Measurements from ENCODE around the gene TACR1. TPM values are rescaled to one million over a fixed set of nuclear protein-coding genes. Genes with fewer than 3 reads are reported as not detected.
"Not testable (repeated sequence)": the region's sequence is repeated elsewhere in the genome, so short reads cannot be mapped to it uniquely, and the experiment has no call there.

TACR1 gene, protein sequence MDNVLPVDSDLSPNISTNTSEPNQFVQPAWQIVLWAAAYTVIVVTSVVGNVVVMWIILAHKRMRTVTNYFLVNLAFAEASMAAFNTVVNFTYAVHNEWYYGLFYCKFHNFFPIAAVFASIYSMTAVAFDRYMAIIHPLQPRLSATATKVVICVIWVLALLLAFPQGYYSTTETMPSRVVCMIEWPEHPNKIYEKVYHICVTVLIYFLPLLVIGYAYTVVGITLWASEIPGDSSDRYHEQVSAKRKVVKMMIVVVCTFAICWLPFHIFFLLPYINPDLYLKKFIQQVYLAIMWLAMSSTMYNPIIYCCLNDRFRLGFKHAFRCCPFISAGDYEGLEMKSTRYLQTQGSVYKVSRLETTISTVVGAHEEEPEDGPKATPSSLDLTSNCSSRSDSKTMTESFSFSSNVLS
- not detected for total RNA-seq
- not detected for polyA plus RNA-seq

GRCh38 chr2:75199428-75200011 lies at the start of gene TACR1:
TSS of gene TACR1 (minus strand) at chr2:75199520. CDS start at chr2:75198934, 586 bp downstream.
- peaks cover 0 to 20% (median 3%) of the 10 kb centered on the region in 5 donors for H3K9me3 Mint-ChIP-seq
- H3K27ac ChIP-seq (ENCODE audit: low read depth, low read length) = no peak within 1 kb of the TSS
- peaks cover 39 to 76% of the 10 kb centered on the region in 2 donors for H3K27me3 Mint-ChIP-seq
- no peaks in the 10 kb centered on the region for H3K4me1 ChIP-seq (ENCODE audit: insufficient read depth, low read length)
- H3K9me3 ChIP-seq (ENCODE audit: low read length) = no peaks in the 10 kb centered on the region
- ChIA-PET POLR2A (no interaction called here), CTCF (interaction anchor here (1.3 kb wide), 1 partner anchor 12 kb away, joined by 5 read pairs; no protein-coding TSS in a partner anchor)
- peak in 4 of 5 donors; percentile 11 to 49 (median 20) for DNase-seq
- no peaks in the 10 kb centered on the region for H3K36me3 ChIP-seq (ENCODE audit: insufficient read depth, low read length)
- H3K27ac Mint-ChIP-seq = peak within 1 kb of the TSS in 1 of 8 donors; percentile 50
- peak within 1 kb of the TSS in 6 of 7 donors; percentile 27 to 69 (median 46) for H3K4me3 Mint-ChIP-seq
- peaks cover 0 to 23% (median 2%) of the 10 kb centered on the region in 3 donors for H3K4me1 Mint-ChIP-seq
- no peak within 1 kb of the TSS for H3K4me3 ChIP-seq (ENCODE audit: low read length)
- H3K36me3 Mint-ChIP-seq = no peaks in the 10 kb centered on the region
- H3K27me3 ChIP-seq (ENCODE audit: insufficient read depth, low read length, poor library complexity, severe bottlenecking) = peaks cover 7% of the 10 kb centered on the region

DNA sequence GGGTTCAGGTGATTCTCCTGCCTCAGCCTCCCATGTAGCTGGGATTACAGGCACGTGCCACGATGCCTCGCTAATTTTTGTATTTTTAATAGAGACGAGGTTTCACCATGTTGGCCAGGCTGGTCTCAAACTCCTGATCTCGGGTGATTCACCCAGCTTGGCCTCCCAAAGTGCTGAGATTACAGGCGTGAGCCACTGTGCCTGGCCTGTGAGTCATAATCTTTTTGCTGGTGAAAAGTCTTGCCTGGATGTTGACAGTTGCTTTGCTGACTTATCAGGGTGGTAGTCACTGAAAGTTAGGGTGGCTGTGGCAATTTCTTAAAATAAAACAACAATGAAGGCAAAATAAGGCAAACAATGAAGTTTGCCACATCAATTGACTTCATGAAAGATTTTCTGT lies 49.3 kb upstream of the TACR1 start:
- not testable (repeated sequence) for H3K36me3 Mint-ChIP-seq, H3K4me3 Mint-ChIP-seq

DNA sequence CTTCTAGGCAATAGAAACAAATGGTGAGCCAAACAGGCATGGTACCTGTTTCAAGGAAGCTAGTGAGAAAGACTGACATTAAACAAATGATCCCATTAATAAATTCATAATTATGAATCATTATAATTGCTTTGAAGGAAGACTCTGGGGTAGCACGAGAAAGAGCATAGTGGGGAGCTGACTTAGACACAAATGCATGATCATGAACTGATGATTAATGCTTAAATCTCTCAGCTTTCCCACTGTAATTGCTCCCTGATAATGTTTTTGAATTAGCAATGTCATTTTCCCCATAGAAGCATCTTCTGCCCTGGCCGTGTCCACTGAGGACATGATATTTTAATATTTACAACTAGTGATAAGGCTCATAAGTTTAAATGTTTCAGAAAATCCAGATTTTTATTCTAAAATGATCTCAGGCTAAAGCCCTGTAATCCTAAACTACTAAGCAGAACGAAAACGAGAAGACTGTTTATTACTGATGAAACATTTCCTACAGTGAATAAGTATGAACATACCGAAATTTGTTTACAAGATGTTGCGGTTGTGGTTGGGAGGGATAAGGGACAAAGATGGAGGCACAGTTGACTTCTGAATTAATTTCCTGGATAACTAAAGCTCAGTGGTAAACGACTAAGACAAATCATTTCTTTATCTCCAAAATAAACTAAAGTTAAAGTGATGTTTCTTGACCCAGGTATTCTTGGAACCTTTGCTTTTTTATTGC lies 47.3 kb upstream of the TACR1 start:
- no peak overlapping the region for H3K4me3 Mint-ChIP-seq
- Histone ChIP-seq H3K27me3 (ENCODE audit: insufficient read depth, low read length, poor library complexity, severe bottlenecking) (no peaks in the 10 kb centered on the region), H3K4me1 (ENCODE audit: insufficient read depth, low read length) (no peaks in the 10 kb centered on the region), H3K36me3 (ENCODE audit: insufficient read depth, low read length) (no peaks in the 10 kb centered on the region), H3K27ac (ENCODE audit: low read depth, low read length) (no peak overlapping the region), H3K4me3 (ENCODE audit: low read length) (no peak overlapping the region), H3K9me3 (ENCODE audit: low read length) (no peaks in the 10 kb centered on the region)
- ChIA-PET CTCF (no interaction called here), POLR2A (no interaction called here)
- no peaks in the 10 kb centered on the region for H3K4me1 Mint-ChIP-seq
- H3K27ac Mint-ChIP-seq = peak overlapping the region in 1 of 8 donors; percentile 4
- peaks cover 2 to 14% of the 10 kb centered on the region in 2 donors for H3K27me3 Mint-ChIP-seq
- no peak for DNase-seq
- peaks cover 7 to 32% (median 13%) of the 10 kb centered on the region in 5 donors for H3K9me3 Mint-ChIP-seq
- no peaks in the 10 kb centered on the region for H3K36me3 Mint-ChIP-seq

More for the DNA sequence above, 49.3 kb upstream of the TACR1 start:
- H3K9me3 ChIP-seq (ENCODE audit: low read length); H3K4me3 ChIP-seq (ENCODE audit: low read length); CTCF ChIA-PET; H3K27ac Mint-ChIP-seq; H3K27ac ChIP-seq (ENCODE audit: low read depth, low read length); DNase-seq; POLR2A ChIA-PET; H3K27me3 ChIP-seq (ENCODE audit: insufficient read depth, low read length, poor library complexity, severe bottlenecking); H3K36me3 ChIP-seq (ENCODE audit: insufficient read depth, low read length); H3K4me1 Mint-ChIP-seq; H3K4me1 ChIP-seq (ENCODE audit: insufficient read depth, low read length): not testable (repeated sequence)
- peaks cover 2 to 19% (median 8%) of the 10 kb centered on the region in 5 donors for H3K9me3 Mint-ChIP-seq
- H3K27me3 Mint-ChIP-seq = peaks cover 2 to 11% of the 10 kb centered on the region in 2 donors

- CTCF ChIA-PET = no interaction called here
Observed at GRCh38 chr2:75243219-75243618, 43.9 kb upstream of the TACR1 start.

DNA sequence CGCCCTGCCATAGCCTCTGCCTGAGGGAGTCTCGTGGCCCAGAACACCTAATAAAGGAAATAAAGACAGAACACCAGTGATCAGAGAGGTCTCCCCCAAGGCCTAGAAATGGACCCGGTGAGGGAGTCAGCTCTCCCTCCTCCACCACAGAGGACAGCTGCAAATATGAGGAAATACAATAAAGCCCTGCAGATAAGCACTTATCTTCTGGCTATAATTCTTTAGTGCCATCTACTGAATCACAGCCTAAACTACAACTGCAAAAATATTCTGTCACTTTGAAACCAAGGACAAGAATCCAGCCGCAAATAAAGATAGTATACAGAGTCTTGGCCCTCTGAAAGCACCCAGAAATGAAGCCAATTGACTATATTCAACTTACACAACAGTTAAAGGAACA lies 42.4 kb upstream of the TACR1 start:
- no peaks in the 10 kb centered on the region for H3K9me3 ChIP-seq (ENCODE audit: low read length)
- Mint-ChIP-seq H3K9me3 (peaks cover 7 to 22% (median 11%) of the 10 kb centered on the region in 5 donors), H3K27me3 (peaks cover 2 to 15% of the 10 kb centered on the region in 2 donors), H3K36me3 (no peaks in the 10 kb centered on the region), H3K27ac (no peak overlapping the region), H3K4me1 (no peaks in the 10 kb centered on the region), H3K4me3 (no peak overlapping the region)
- ChIA-PET CTCF (no interaction called here), POLR2A (no interaction called here)
- no peak for DNase-seq
- H3K27me3 ChIP-seq (ENCODE audit: insufficient read depth, low read length, poor library complexity, severe bottlenecking) = no peaks in the 10 kb centered on the region
- no peaks in the 10 kb centered on the region for H3K4me1 ChIP-seq (ENCODE audit: insufficient read depth, low read length)
- no peak overlapping the region for H3K27ac ChIP-seq (ENCODE audit: low read depth, low read length)
- H3K4me3 ChIP-seq (ENCODE audit: low read length) = no peak overlapping the region
- no peaks in the 10 kb centered on the region for H3K36me3 ChIP-seq (ENCODE audit: insufficient read depth, low read length)

More at GRCh38 chr2:75243219-75243618, 43.9 kb upstream of the TACR1 start:
- Histone ChIP-seq H3K9me3 (ENCODE audit: low read length) (no peaks in the 10 kb centered on the region), H3K27me3 (ENCODE audit: insufficient read depth, low read length, poor library complexity, severe bottlenecking) (no peaks in the 10 kb centered on the region), H3K4me1 (ENCODE audit: insufficient read depth, low read length) (no peaks in the 10 kb centered on the region), H3K36me3 (ENCODE audit: insufficient read depth, low read length) (no peaks in the 10 kb centered on the region), H3K27ac (ENCODE audit: low read depth, low read length) (no peak overlapping the region), H3K4me3 (ENCODE audit: low read length) (no peak overlapping the region)
- Mint-ChIP-seq H3K4me1 (no peaks in the 10 kb centered on the region), H3K27ac (no peak overlapping the region), H3K36me3 (no peaks in the 10 kb centered on the region), H3K27me3 (peaks cover 2 to 14% of the 10 kb centered on the region in 2 donors), H3K4me3 (no peak overlapping the region), H3K9me3 (peaks cover 7 to 24% (median 11%) of the 10 kb centered on the region in 5 donors)
- DNase-seq = no peak
- POLR2A ChIA-PET = no interaction called here

DNA sequence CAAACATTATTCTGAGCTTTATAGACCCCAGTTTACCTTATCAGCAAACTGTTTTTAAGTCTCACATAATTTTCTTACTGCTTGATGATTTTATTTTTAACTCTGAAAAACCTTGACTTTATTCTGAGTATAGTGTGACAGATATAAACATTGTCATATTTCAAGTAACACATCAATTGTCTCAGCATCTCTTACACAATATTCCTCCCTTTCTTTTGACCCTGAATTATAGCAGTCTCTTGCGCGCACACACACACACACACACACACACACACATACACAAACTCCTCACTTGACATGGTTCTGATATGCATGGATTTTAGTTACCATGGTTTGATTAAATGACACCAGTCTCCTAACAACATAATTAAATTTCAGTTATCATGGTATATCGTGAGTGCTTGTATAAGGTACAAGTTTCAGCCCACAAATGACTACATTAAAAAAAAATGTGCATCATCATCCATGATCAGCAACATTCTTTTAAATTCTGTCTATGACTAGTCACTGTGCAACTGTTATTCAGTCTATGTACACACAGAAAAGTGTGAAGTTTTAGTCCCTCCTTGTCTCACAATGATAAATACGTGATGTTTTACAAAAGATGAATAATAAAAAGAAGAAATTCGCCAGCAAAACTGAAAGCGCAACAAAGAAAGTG lies 39.5 kb upstream of the TACR1 start:
- H3K9me3 Mint-ChIP-seq = peaks cover 0 to 22% (median 11%) of the 10 kb centered on the region in 5 donors
- peaks cover 0 to 6% of the 10 kb centered on the region in 2 donors for H3K27me3 Mint-ChIP-seq
- H3K4me1 Mint-ChIP-seq = no peaks in the 10 kb centered on the region
- H3K27ac Mint-ChIP-seq = no peak overlapping the region
- no peak for DNase-seq
- H3K27ac ChIP-seq (ENCODE audit: low read depth, low read length) = no peak overlapping the region
- H3K36me3 Mint-ChIP-seq = no peaks in the 10 kb centered on the region
- ChIA-PET POLR2A (no interaction called here), CTCF (no interaction called here)
- H3K27me3 ChIP-seq (ENCODE audit: insufficient read depth, low read length, poor library complexity, severe bottlenecking) = no peaks in the 10 kb centered on the region
- H3K4me3 Mint-ChIP-seq = no peak overlapping the region
- H3K4me3 ChIP-seq (ENCODE audit: low read length) = no peak overlapping the region
- no peaks in the 10 kb centered on the region for H3K4me1 ChIP-seq (ENCODE audit: insufficient read depth, low read length)
- H3K36me3 ChIP-seq (ENCODE audit: insufficient read depth, low read length) = no peaks in the 10 kb centered on the region
- H3K9me3 ChIP-seq (ENCODE audit: low read length) = no peaks in the 10 kb centered on the region

- ChIA-PET POLR2A (no interaction called here), CTCF (no interaction called here)
- no peaks in the 10 kb centered on the region for H3K36me3 Mint-ChIP-seq
- no peak overlapping the region for H3K4me3 ChIP-seq (ENCODE audit: low read length)
- H3K27me3 Mint-ChIP-seq = peaks cover 2 to 6% of the 10 kb centered on the region in 2 donors
- H3K4me3 Mint-ChIP-seq = no peak overlapping the region
- H3K27ac Mint-ChIP-seq = no peak overlapping the region
- H3K36me3 ChIP-seq (ENCODE audit: insufficient read depth, low read length) = no peaks in the 10 kb centered on the region
- H3K9me3 Mint-ChIP-seq = peaks cover 0 to 19% (median 7%) of the 10 kb centered on the region in 5 donors
- H3K4me1 ChIP-seq (ENCODE audit: insufficient read depth, low read length) = no peaks in the 10 kb centered on the region
- H3K9me3 ChIP-seq (ENCODE audit: low read length) = no peaks in the 10 kb centered on the region
- H3K27ac ChIP-seq (ENCODE audit: low read depth, low read length) = no peak overlapping the region
- no peaks in the 10 kb centered on the region for H3K27me3 ChIP-seq (ENCODE audit: insufficient read depth, low read length, poor library complexity, severe bottlenecking)
- H3K4me1 Mint-ChIP-seq = no peaks in the 10 kb centered on the region
- no peak for DNase-seq
Observed at GRCh38 chr2:75237296-75237695, 38.0 kb upstream of the TACR1 start.

Data from CD8-positive, alpha-beta memory T cell (primary cell).